Panc1 (cell line): ENCODE results near the gene SIRT7. TPM values are rescaled to one million over a fixed set of nuclear protein-coding genes. Genes with fewer than 3 reads are reported as not detected.

Source experiments
- ATAC-seq: fragments of 200-7000 bp; cut with Tn5 transposase; 2 replicates; pipeline ENCODE4 v1.9.1; 2020; ENCODE audit warnings: mild to moderate bottlenecking, moderate library complexity
- BruUV-seq: library from RNA; stranded (reverse); fragments of 400-500 nt; replicated peaks from 2 replicates; lab custom pipeline; 2021; lab: Mats Ljungman, UMichigan
- CTCF ChIA-PET: fragments of 300-600 bp; sonication (Branson Sonifier 250); formaldehyde crosslinking; loops from one replicate; lab custom pipeline; 2022; ENCODE audit warnings: antibody characterized with exemption; lab: Charles Lee
- POLR2A ChIA-PET: fragments of 300-600 bp; sonication (Branson Sonifier 250); formaldehyde crosslinking; loops from one replicate; lab custom pipeline; 2022; ENCODE audit warnings: antibody characterized with exemption; lab: Charles Lee
- DNase-seq: peaks from one replicate; pipeline ENCODE4 v3.0.0-alpha.2; 2010; ENCODE audit warnings: low read depth, low spot score
- H3K27ac ChIP-seq: 2 replicates; pipeline ENCODE4 v1.5.1; 2011; ENCODE audit warnings: mild to moderate bottlenecking, low read length, inconsistent platforms
- H3K27me3 ChIP-seq: fragments of 200-500 bp; sonication (Bioruptor generic); 2 replicates; pipeline ENCODE4 v1.6.0; 2014; ENCODE audit warnings: low read length, inconsistent platforms; ENCODE audit not compliant: control insufficient read depth, insufficient read depth
- H3K36me3 ChIP-seq: fragments of 200-500 bp; sonication (Bioruptor generic); 2 replicates; pipeline ENCODE4 v1.5.1; 2014; ENCODE audit warnings: inconsistent platforms, mild to moderate bottlenecking, low read length, moderate library complexity; ENCODE audit not compliant: control insufficient read depth, insufficient read depth
- H3K4me1 ChIP-seq: 2 replicates; pipeline ENCODE4 v1.5.1; 2011; ENCODE audit warnings: inconsistent platforms, mild to moderate bottlenecking, low read length, moderate library complexity; ENCODE audit not compliant: control insufficient read depth, insufficient read depth
- H3K4me3 ChIP-seq, 2 experiments: 2 replicates each; pipeline ENCODE4 v1.5.1; 2011 to 2012; ENCODE audit warnings: low read depth in 2 of 2, low read length in 2 of 2, mild to moderate bottlenecking in 2 of 2, inconsistent platforms in 1 of 2, moderate library complexity in 1 of 2
- H3K9me3 ChIP-seq: fragments of 200-500 bp; sonication (Bioruptor generic); 2 replicates; pipeline ENCODE4 v1.5.1; 2014; ENCODE audit warnings: low read depth, mild to moderate bottlenecking, inconsistent platforms, low read length, moderate library complexity; ENCODE audit not compliant: control insufficient read depth, insufficient read depth
- CTCF ChIP-seq: fragments of 450-650 bp; IDR thresholded peaks from 2 replicates; pipeline ENCODE4 v1.5.1; 2017; ENCODE audit warnings: mild to moderate bottlenecking
- POLR2AphosphoS5 ChIP-seq: IDR thresholded peaks from 2 replicates; pipeline ENCODE4 v1.6.1; 2012; ENCODE audit warnings: mild to moderate bottlenecking, low read depth, low read length, moderate library complexity
- SIN3A ChIP-seq: IDR thresholded peaks from 2 replicates; pipeline ENCODE4 v1.6.1; 2012; ENCODE audit warnings: low read depth, mild to moderate bottlenecking, low read length, moderate library complexity, borderline replicate concordance; ENCODE audit not compliant: insufficient read depth
- TCF7L2 ChIP-seq: IDR thresholded peaks from 2 replicates; pipeline ENCODE4 v1.6.1; 2011; ENCODE audit warnings: mild to moderate bottlenecking, low read depth, low read length, inconsistent platforms
- in situ Hi-C: cut with HindIII; loops from 2 replicates; pipeline ENCODE4 v1.10.0; 2016; ENCODE audit warnings: low sequenced_read_pairs, low pct_unique_long_range_greater_than_20kb
- intact Hi-C: fragments of 100-400 bp; cut with micrococcal nuclease; formaldehyde crosslinking; loops from one replicate; pipeline ENCODE4 v1.10.0; 2022; ENCODE audit not compliant: unreplicated experiment
- total RNA-seq: library from RNA; stranded (reverse); gene quantifications from one replicate; pipeline ENCODE4 v1.2.1, GENCODE V29; 2021; ENCODE audit not compliant: unreplicated experiment
- TF ChIP-seq, protein P1 (sequence below), 2 experiments: IDR thresholded peaks; 2 replicates each; pipeline ENCODE4 v1.6.1; 2011 to 2012; ENCODE audit warnings: low read depth in 2 of 2, control low read depth in 1 of 2, low read length in 1 of 2, mild to moderate bottlenecking in 1 of 2, moderate library complexity in 1 of 2; ENCODE audit not compliant: insufficient read depth in 1 of 2

SIRT7 gene
- total RNA-seq, 1 experiment from 2014 or later: 82.5 TPM

GRCh38 chr17:81903896-81904599 lies 13.9 kb downstream of the SIRT7 start:
- no peaks in the 10 kb centered on the region for H3K27me3 ChIP-seq
- TF ChIP-seq SIN3A (no peak), CTCF (no peak), POLR2AphosphoS5 (no peak), TCF7L2 (no peak)
- TF ChIP-seq, protein P1, sequence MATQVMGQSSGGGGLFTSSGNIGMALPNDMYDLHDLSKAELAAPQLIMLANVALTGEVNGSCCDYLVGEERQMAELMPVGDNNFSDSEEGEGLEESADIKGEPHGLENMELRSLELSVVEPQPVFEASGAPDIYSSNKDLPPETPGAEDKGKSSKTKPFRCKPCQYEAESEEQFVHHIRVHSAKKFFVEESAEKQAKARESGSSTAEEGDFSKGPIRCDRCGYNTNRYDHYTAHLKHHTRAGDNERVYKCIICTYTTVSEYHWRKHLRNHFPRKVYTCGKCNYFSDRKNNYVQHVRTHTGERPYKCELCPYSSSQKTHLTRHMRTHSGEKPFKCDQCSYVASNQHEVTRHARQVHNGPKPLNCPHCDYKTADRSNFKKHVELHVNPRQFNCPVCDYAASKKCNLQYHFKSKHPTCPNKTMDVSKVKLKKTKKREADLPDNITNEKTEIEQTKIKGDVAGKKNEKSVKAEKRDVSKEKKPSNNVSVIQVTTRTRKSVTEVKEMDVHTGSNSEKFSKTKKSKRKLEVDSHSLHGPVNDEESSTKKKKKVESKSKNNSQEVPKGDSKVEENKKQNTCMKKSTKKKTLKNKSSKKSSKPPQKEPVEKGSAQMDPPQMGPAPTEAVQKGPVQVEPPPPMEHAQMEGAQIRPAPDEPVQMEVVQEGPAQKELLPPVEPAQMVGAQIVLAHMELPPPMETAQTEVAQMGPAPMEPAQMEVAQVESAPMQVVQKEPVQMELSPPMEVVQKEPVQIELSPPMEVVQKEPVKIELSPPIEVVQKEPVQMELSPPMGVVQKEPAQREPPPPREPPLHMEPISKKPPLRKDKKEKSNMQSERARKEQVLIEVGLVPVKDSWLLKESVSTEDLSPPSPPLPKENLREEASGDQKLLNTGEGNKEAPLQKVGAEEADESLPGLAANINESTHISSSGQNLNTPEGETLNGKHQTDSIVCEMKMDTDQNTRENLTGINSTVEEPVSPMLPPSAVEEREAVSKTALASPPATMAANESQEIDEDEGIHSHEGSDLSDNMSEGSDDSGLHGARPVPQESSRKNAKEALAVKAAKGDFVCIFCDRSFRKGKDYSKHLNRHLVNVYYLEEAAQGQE (IDR thresholded peaks at IDR 0.05; ENCODE audit: insufficient read depth in 1 of 2, low read depth in 2 of 2, low read length in 1 of 2): no peak
- ATAC-seq (no peak), DNase-seq (no peak)
- in situ Hi-C loops: no loop called here
- intact Hi-C loops: no loop called here
- CTCF ChIA-PET: no interaction called here
- no peak overlapping the region for H3K27ac ChIP-seq
- BruUV-seq: no TSS peak
- POLR2A ChIA-PET: no interaction called here
- no peak overlapping the region for H3K4me3 ChIP-seq
- no peaks in the 10 kb centered on the region for H3K9me3 ChIP-seq
- H3K4me1 ChIP-seq: peaks cover 10% of the 10 kb centered on the region
- H3K36me3 ChIP-seq: no peaks in the 10 kb centered on the region

- Histone ChIP-seq H3K36me3 (no peaks in the 10 kb centered on the region), H3K9me3 (no peaks in the 10 kb centered on the region), H3K4me1 (peaks cover 16% of the 10 kb centered on the region), H3K27me3 (no peaks in the 10 kb centered on the region), H3K4me3 (no peak overlapping the region), H3K27ac (no peak overlapping the region)
- ChIA-PET CTCF (no interaction called here), POLR2A (no interaction called here)
- ATAC-seq (no peak), DNase-seq (no peak)
- intact Hi-C loops: no loop called here
- TF ChIP-seq, protein P1 (IDR thresholded peaks at IDR 0.05; ENCODE audit: insufficient read depth in 1 of 2, low read depth in 2 of 2, low read length in 1 of 2): no peak
- TF ChIP-seq SIN3A: no peak
- no peak for TF ChIP-seq TCF7L2
- TF ChIP-seq POLR2AphosphoS5: no peak
- TF ChIP-seq CTCF: no peak
- BruUV-seq: no TSS peak
- in situ Hi-C loops: no loop called here
Measured at GRCh38 chr17:81903415-81903831, 14.6 kb downstream of the SIRT7 start.
